H1 (cell line): ENCODE results near the gene C5.

Experiments used
- CBX5 ChIP-seq: fragments of 300-800, 300-1000 bp; sonication (generic); IDR thresholded peaks from 2 replicates; pipeline ENCODE4 v1.7.1; 2016; ENCODE audit warnings: antibody characterized with exemption, low read length, low read depth
- CREB1 ChIP-seq: IDR thresholded peaks from 2 replicates; pipeline ENCODE4 v1.6.1; 2012; ENCODE audit warnings: inconsistent platforms
- POLR2A ChIP-seq, 2 experiments: IDR thresholded peaks; 1 replicate in 1 of 2; 2 replicates in 1 of 2; pipeline ENCODE4 v1.6.1; 2011; ENCODE audit warnings: low read depth in 2 of 2, low read length in 2 of 2, mild to moderate bottlenecking in 2 of 2; ENCODE audit errors: control extremely low read depth in 1 of 2
- RAD21 ChIP-seq, 2 experiments: IDR thresholded peaks in 1 of 2; conservative IDR thresholded peaks in 1 of 2; 2 replicates each; pipeline ENCODE4 v1.6.1; 2011; ENCODE audit warnings: low read depth in 2 of 2, low read length in 2 of 2, improper control_type of control experiment in 1 of 2, inconsistent platforms in 1 of 2, mild to moderate bottlenecking in 1 of 2, moderate library complexity in 1 of 2
- TF ChIP-seq, protein P1 (sequence below), 3 experiments: IDR thresholded peaks; 1 replicate in 2 of 3; 2 replicates in 1 of 3; pipeline versions ENCODE4 v1.5.1 to v1.6.1; 2011; ENCODE audit warnings: low read length in 3 of 3, mild to moderate bottlenecking in 3 of 3, inconsistent platforms in 2 of 3, low read depth in 1 of 3, moderate library complexity in 1 of 3; ENCODE audit not compliant: insufficient read depth in 1 of 3; ENCODE audit errors: control extremely low read depth in 1 of 3

DNA sequence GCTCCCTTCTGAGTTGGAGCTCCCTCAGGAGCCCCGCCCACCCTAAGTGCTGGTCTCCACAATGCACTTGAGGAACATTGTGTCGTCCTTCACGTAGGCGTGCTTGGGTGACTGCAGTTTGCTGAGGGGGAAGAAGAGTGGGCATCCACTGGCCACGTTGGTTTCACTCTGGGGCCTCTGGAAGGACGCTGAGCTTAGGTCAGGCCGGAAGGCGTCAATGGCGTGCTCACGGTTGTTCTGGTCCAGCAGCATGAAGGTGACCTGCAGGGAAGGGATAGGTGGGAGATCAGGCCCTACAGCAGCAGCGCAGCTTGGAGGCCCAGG is 145.1 kb downstream of the C5 start:
- TF ChIP-seq, protein P1, sequence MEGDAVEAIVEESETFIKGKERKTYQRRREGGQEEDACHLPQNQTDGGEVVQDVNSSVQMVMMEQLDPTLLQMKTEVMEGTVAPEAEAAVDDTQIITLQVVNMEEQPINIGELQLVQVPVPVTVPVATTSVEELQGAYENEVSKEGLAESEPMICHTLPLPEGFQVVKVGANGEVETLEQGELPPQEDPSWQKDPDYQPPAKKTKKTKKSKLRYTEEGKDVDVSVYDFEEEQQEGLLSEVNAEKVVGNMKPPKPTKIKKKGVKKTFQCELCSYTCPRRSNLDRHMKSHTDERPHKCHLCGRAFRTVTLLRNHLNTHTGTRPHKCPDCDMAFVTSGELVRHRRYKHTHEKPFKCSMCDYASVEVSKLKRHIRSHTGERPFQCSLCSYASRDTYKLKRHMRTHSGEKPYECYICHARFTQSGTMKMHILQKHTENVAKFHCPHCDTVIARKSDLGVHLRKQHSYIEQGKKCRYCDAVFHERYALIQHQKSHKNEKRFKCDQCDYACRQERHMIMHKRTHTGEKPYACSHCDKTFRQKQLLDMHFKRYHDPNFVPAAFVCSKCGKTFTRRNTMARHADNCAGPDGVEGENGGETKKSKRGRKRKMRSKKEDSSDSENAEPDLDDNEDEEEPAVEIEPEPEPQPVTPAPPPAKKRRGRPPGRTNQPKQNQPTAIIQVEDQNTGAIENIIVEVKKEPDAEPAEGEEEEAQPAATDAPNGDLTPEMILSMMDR (IDR thresholded peaks at IDR 0.05; ENCODE audit: control extremely low read depth in 1 of 3, insufficient read depth in 1 of 3, low read depth in 1 of 3, low read length in 3 of 3) = no peak
- TF ChIP-seq CBX5 = no peak
- TF ChIP-seq RAD21 (IDR thresholded peaks at IDR 0.05 in 1 of 2, conservative IDR thresholded peaks at IDR 0.05 in 1 of 2; ENCODE audit: low read depth in 2 of 2, low read length in 2 of 2) = no peak
- TF ChIP-seq CREB1 = no peak
- TF ChIP-seq POLR2A (IDR thresholded peaks at IDR 0.05; ENCODE audit: control extremely low read depth in 1 of 2, low read depth in 2 of 2, low read length in 2 of 2) = no peak
